ENCODE measurements around the gene NAA50. TPM values are rescaled to one million over a fixed set of nuclear protein-coding genes. Genes with fewer than 3 reads are reported as not detected.

The NAA50 gene
- total RNA-seq (2022; extraction: Qiagen RNA extraction) = 147 to 179 TPM (median 161 TPM) in 5 replicates

DNA sequence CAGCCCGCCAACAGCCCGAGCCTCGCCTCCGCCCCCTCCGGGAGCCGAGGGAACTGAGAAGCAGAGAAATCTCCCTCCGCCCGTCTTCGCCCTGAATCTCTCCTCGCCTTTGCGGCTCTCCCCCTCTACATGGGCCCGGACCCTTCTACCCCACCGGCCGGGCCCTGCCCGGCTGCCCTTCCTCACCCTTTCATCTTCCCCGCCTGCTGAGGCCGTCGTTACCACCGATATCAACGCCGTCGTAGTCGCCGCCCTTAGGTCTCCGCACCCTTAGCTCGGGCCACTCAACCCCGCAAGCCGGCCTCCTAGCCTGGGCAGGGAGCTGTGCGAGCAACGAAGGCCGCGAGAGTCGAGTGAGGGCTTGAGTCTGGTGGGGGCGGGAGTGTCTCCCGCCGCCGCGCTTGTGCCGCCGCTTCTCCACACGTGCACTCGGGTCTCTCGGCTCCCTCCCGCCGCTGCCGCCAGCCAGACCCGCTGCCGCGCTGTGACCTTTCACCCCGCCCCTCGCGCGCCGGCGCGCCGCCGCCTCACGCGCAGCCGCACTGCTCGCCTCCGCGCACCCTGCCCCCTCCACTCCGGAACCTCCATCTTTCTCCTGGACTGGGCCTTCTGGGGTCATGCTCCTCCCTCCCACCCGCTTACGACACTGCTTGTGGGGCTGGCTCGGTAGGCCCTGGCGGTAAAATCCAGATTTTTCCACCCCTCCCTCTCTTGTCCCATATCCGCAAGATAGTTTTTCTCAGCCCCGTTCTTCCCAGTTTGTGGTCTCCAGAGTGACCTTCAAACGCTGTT lies at the start of gene NAA50:
NAA50 (minus strand) TSS at position 494 of the 792 bp plus-strand sequence; CDS start at position 194, 300 bp downstream.

DNA sequence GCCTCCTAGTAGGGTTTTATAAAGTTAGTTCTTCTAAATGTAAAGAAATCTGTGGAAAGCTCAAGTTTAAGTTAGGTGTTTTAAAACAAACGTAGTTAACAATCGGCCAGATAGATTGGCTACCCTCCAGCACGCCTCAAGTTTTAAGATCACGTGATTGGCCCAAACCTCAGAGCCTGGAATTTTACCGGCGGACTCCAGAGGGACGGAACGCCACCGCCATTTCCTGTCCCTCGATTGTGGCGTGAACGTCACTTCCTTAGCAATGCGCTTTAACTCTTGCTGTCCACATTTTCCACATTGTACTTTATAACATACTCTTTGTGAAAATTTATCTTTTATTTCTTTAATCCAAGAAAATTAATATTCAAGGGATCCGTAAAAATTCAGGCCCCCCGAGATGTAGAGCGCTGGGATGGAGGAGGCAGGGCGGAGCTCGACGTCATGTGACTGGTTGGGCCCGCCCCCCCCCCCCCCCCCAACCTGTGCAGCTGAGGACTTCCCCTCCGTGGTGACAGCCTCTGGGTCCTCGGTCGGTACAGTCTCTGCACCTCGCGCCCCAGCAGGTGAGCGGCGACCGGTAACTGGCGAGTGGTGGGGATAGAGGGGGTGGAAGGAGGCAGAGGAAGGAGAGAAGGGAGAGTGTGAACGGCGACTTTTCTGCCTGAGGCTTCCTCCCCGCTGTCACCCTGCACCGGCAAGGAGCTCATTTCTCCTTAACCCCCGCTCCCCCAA lies 666 bp upstream of the NAA50 start, which contains the start of gene ATP6V1A:
ATP6V1A (plus strand) TSS at position 488 of the 735 bp plus-strand sequence. CDS start 31,719 bp downstream, outside the sequence.

DNA sequence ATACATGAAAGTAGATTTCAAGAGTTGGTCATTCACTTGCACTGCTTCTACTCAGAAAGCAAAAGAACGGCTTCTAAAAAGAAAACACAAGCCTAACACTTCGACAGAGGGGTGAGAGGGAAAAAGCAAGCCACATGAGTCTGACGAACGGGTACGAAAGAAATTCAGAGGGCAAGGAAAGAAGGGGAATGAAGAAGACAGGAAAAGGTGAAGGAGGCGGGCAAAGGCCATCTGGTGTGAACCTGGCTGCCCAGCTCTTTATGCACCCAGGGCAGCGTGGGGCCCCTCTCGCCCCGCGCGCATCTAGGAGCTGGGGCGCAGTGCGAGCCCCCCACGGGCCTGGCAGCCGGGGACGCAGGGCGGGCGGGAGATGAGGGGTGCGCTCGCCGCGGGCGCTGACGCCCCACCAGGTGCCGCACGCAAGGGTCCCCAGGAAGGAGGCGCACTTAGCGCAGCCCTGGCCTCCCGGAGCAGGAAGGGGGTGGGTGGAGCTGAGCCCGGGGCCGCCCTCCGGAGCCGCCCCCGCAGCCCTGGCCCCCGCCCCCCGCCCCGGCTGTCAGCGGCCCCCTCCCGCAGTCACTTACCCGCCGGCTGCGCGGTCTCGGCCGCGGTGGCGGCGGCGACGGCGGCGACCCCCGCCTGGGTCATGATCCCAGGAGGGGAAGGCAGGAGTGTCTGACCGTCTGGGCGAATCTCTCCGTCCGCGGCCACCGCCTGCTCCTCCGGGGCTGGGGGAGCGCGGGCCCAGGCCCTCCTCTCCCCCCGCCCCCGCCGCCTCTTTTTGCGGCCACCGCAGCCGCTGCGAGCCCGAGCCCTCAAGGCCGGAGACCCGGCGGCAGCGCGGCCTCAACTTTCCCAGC lies 50.0 kb downstream of the NAA50 start, which contains the start of gene USF3:
USF3 (minus strand) TSS at position 857 of the 860 bp plus-strand sequence. CDS start 21,764 bp downstream, outside the sequence.

Other genes starting within 250 kb of the NAA50 start
- 5.0 to 10.4 TPM (median 7.9 TPM) in 5 replicates for gene SPICE1, start 231.1 kb downstream of the NAA50 start, total RNA-seq (2022; extraction: Qiagen RNA extraction)
- 0.47 to 0.69 TPM (median 0.53 TPM) in 5 replicates for gene SIDT1, start 213.7 kb downstream of the NAA50 start, total RNA-seq (2022; extraction: Qiagen RNA extraction)
- 2.3 to 2.9 TPM (median 2.6 TPM) in 5 replicates for gene USF3, start 49.6 kb downstream of the NAA50 start, total RNA-seq (2022; extraction: Qiagen RNA extraction)
- gene ATP6V1A, start 786 bp upstream of the NAA50 start, total RNA-seq (2022; extraction: Qiagen RNA extraction) = 17.1 to 21.4 TPM (median 18.5 TPM) in 5 replicates
- gene GRAMD1C, start 92.5 kb upstream of the NAA50 start, total RNA-seq (2022; extraction: Qiagen RNA extraction) = 0.23 to 1.2 TPM (median 0.43 TPM) in 5 replicates
- 3.4 to 4.4 TPM (median 3.6 TPM) in 5 replicates for gene ZDHHC23, start 201.8 kb upstream of the NAA50 start, total RNA-seq (2022; extraction: Qiagen RNA extraction)

Data from A549 treated with CORT108297 at 1 μM for 4 hours (cell line).